GM23248 (cell line): ENCODE measurements around the gene ACAA1. TPM values are rescaled to one million over a fixed set of nuclear protein-coding genes. Genes with fewer than 3 reads are reported as not detected.

ENCODE experiments used
- DNase-seq: peaks from one replicate; pipeline ENCODE4 v3.0.0-alpha.2; 2015
- H2AFZ ChIP-seq: fragments of 200-600 bp; sonication (generic); 2 replicates; pipeline ENCODE4 v1.6.1; 2016; ENCODE audit warnings: antibody characterized with exemption
- H3F3A ChIP-seq: fragments of 200-600 bp; sonication (generic); 2 replicates; pipeline ENCODE4 v1.6.1; 2016; ENCODE audit warnings: mild to moderate bottlenecking, antibody characterized with exemption, mixed run types; ENCODE audit not compliant: insufficient read depth
- H3K27ac ChIP-seq: fragments of 200-600 bp; sonication (generic); 2 replicates; pipeline ENCODE4 v1.5.1; 2016; ENCODE audit warnings: mild to moderate bottlenecking
- H3K27me3 ChIP-seq: fragments of 200-600 bp; sonication (generic); replicated peaks from 2 replicates; pipeline ENCODE4 v1.6.1; 2016; ENCODE audit warnings: mild to moderate bottlenecking; ENCODE audit not compliant: insufficient read depth
- H3K36me3 ChIP-seq: fragments of 200-600 bp; sonication (generic); 2 replicates; pipeline ENCODE4 v1.6.1; 2016; ENCODE audit warnings: low read depth, mild to moderate bottlenecking
- H3K4me1 ChIP-seq: fragments of 200-600 bp; sonication (generic); 2 replicates; pipeline ENCODE4 v1.6.1; 2016; ENCODE audit warnings: mild to moderate bottlenecking; ENCODE audit not compliant: insufficient read depth
- H3K4me2 ChIP-seq: fragments of 200-600 bp; sonication (generic); one replicate; pipeline ENCODE4 v1.6.1; 2016; ENCODE audit warnings: mild to moderate bottlenecking; ENCODE audit not compliant: unreplicated experiment
- H3K4me3 ChIP-seq: fragments of 200-600 bp; sonication (generic); 2 replicates; pipeline ENCODE4 v1.5.1; 2016; ENCODE audit warnings: mild to moderate bottlenecking
- H3K79me2 ChIP-seq: fragments of 200-600 bp; sonication (generic); 2 replicates; pipeline ENCODE4 v1.6.1; 2016; ENCODE audit warnings: mild to moderate bottlenecking; ENCODE audit not compliant: insufficient read depth
- H3K9ac ChIP-seq: fragments of 200-600 bp; sonication (generic); 2 replicates; pipeline ENCODE4 v1.6.1; 2016; ENCODE audit warnings: mild to moderate bottlenecking
- H3K9me2 ChIP-seq: fragments of 200-600 bp; sonication (generic); 2 replicates; pipeline ENCODE4 v1.6.1; 2016; ENCODE audit warnings: mixed run types, mild to moderate bottlenecking, moderate library complexity; ENCODE audit not compliant: insufficient read depth
- H3K9me3 ChIP-seq: fragments of 200-600 bp; sonication (generic); one replicate; pipeline ENCODE4 v1.6.1; 2017; ENCODE audit warnings: low read depth
- H4K20me1 ChIP-seq: fragments of 200-600 bp; sonication (generic); 2 replicates; pipeline ENCODE4 v1.6.0; 2016; ENCODE audit not compliant: insufficient read depth
- EZH2 ChIP-seq: fragments of 200-600 bp; sonication (generic); IDR thresholded peaks from 2 replicates; pipeline ENCODE4 v1.6.1; 2018; ENCODE audit warnings: antibody characterized with exemption, mild to moderate bottlenecking; ENCODE audit not compliant: insufficient read depth, poor library complexity, severe bottlenecking
- EZH2phosphoT487 ChIP-seq: fragments of 200-600 bp; sonication (generic); IDR thresholded peaks from 2 replicates; pipeline ENCODE4 v1.6.1; 2018; ENCODE audit warnings: antibody characterized with exemption, moderate library complexity, mild to moderate bottlenecking, low read depth; ENCODE audit not compliant: insufficient read depth
- WGBS, 2 experiments: methylation state at CpG; one replicate each; pipeline ENCODE4 v1.1.6; 2015 to 2017; ENCODE audit warnings: low lambda C conversion rate in 2 of 2, low coverage in 1 of 2; ENCODE audit errors: missing lambda C conversion rate in 2 of 2; 5-methylcytosine and 5-hydroxymethylcytosine counted together
- in situ Hi-C: fragments of 300-500 bp; cut with MboI; formaldehyde crosslinking; loops from 2 replicates; pipeline ENCODE4 v1.15.0; 2020
- polyA plus RNA-seq: library from polyadenylated mRNA; unstranded; fragments of >200 nt; fragmentation: Nextera tagmentation; extraction: Ambion mirVana; gene quantifications from 2 replicates; pipeline ENCODE4 v1.2.1, GENCODE V29; 2016
- total RNA-seq: library from RNA; depleted of rRNA; stranded (reverse); fragments of >200 nt; shearing (Covaris generic); gene quantifications from 2 replicates; pipeline ENCODE4 v1.2.3, GENCODE V29; 2014

The ACAA1 gene
- total and polyA plus RNA-seq, 2 experiments from 2014 or later = 32.9 to 50.5 TPM

DNA sequence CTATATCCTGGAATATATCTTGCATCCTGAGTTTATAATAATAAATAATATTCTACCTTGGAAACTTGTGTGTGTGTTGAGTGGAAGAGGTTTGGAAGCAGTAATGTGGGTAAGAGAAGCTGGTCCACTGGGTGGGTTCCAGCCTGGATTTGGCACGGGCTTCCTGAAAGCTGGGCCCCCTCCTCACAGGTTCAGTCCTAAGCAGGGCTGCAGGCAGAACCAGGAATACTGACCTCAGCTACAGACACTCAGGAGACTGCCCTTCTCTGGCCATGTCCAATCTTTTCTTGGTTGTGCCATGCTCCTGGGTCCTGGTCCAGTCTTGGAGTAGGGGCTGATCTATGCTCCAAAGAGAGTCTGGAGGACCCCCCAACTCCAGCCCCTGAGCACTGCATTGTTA is 6.0 kb upstream of the ACAA1 start:
- Histone ChIP-seq H3K9ac (no peak overlapping the region), H3K4me1 (peaks cover 6% of the 10 kb centered on the region; the same call in 1 of the 2 replicates), H4K20me1 (no peaks in the 10 kb centered on the region), H3K9me3 (no peaks in the 10 kb centered on the region), H3K27ac (no peak overlapping the region), H3K79me2 (peaks cover 15% of the 10 kb centered on the region), H3K9me2 (no peaks in the 10 kb centered on the region), H3K4me2 (no peak overlapping the region), H3K36me3 (no peaks in the 10 kb centered on the region), H2AFZ (no peak overlapping the region), H3F3A (0 out of 2 replicates have a peak, but pooled peaks cover 1% of the 10 kb centered on the region), H3K27me3 (no peaks in the 10 kb centered on the region), H3K4me3 (no peak overlapping the region)
- no peak for DNase-seq
- 94 to 100% methylated on average over 1 of the region's 1 CpG for WGBS, 2 experiments
- TF ChIP-seq EZH2phosphoT487 (no peak), EZH2 (no peak)
- in situ Hi-C loops = no loop called here

DNA sequence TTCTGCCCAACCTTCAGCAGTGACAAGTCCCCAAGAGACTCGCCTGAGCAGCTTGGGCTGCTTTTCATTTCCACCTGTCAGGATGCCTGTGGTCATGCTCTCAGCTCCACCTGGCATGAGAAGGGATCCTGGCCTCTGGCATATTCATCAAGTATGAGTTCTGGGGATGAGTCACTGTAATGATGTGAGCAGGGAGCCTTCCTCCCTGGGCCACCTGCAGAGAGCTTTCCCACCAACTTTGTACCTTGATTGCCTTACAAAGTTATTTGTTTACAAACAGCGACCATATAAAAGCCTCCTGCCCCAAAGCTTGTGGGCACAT is 5.0 kb upstream of the ACAA1 start:
- 96% methylated on average over 2 of the region's 2 CpGs for WGBS, 2 experiments
- in situ Hi-C loops = no loop called here
- TF ChIP-seq EZH2phosphoT487 (no peak), EZH2 (no peak)

DNA sequence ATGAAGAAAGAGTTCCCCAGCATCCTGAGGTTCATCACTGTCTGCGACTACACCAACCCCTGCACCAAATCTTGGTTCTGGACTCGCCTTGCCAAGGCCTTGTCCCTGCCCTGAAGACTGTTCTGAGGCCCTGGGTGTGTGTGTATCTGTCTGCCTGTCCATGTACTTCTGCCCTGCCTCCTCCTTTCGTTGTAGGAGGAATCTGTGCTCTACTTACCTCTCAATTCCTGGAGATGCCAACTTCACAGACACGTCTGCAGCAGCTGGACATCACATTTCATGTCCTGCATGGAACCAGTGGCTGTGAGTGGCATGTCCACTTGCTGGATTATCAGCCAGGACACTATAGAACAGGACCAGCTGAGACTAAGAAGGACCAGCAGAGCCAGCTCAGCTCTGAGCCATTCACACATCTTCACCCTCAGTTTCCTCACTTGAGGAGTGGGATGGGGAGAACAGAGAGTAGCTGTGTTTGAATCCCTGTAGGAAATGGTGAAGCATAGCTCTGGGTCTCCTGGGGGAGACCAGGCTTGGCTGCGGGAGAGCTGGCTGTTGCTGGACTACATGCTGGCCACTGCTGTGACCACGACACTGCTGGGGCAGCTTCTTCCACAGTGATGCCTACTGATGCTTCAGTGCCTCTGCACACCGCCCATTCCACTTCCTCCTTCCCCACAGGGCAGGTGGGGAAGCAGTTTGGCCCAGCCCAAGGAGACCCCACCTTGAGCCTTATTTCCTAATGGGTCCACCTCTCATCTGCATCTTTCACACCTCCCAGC is 4.4 kb upstream of the ACAA1 start:
- TF ChIP-seq EZH2phosphoT487 (no peak), EZH2 (no peak)
- WGBS, 2 experiments = 97% methylated on average over 7 of the region's 7 CpGs
- H3K9ac ChIP-seq = no peak overlapping the region
- H3K79me2 ChIP-seq = peaks cover 20% of the 10 kb centered on the region
- H3K27ac ChIP-seq = no peak overlapping the region
- H3K4me2 ChIP-seq = no peak overlapping the region
- no peaks in the 10 kb centered on the region for H3K9me2 ChIP-seq
- no peaks in the 10 kb centered on the region for H3K36me3 ChIP-seq
- H3K27me3 ChIP-seq = no peaks in the 10 kb centered on the region
- H3K9me3 ChIP-seq = no peaks in the 10 kb centered on the region
- no peak for DNase-seq
- H3K4me1 ChIP-seq = peaks cover 11% of the 10 kb centered on the region; the same call in 1 of the 2 replicates
- no peaks in the 10 kb centered on the region for H4K20me1 ChIP-seq
- in situ Hi-C loops = no loop called here
- 0 out of 2 replicates have a peak, but pooled peaks cover 8% of the 10 kb centered on the region for H3F3A ChIP-seq
- H3K4me3 ChIP-seq = no peak overlapping the region
- no peak overlapping the region for H2AFZ ChIP-seq

More for the DNA sequence above, 5.0 kb upstream of the ACAA1 start:
- no peak overlapping the region for H3K4me3 ChIP-seq
- peaks cover 11% of the 10 kb centered on the region; the same call in 1 of the 2 replicates for H3K4me1 ChIP-seq
- peaks cover 15% of the 10 kb centered on the region for H3K79me2 ChIP-seq
- H3K4me2 ChIP-seq = no peak overlapping the region
- no peak overlapping the region for H3K9ac ChIP-seq
- no peaks in the 10 kb centered on the region for H3K9me3 ChIP-seq
- no peaks in the 10 kb centered on the region for H3K9me2 ChIP-seq
- H3K27ac ChIP-seq = no peak overlapping the region
- no peaks in the 10 kb centered on the region for H4K20me1 ChIP-seq
- H3K36me3 ChIP-seq = no peaks in the 10 kb centered on the region
- no peak for DNase-seq
- H3K27me3 ChIP-seq = no peaks in the 10 kb centered on the region
- no peak overlapping the region for H2AFZ ChIP-seq
- H3F3A ChIP-seq = 0 out of 2 replicates have a peak, but pooled peaks cover 8% of the 10 kb centered on the region

DNA sequence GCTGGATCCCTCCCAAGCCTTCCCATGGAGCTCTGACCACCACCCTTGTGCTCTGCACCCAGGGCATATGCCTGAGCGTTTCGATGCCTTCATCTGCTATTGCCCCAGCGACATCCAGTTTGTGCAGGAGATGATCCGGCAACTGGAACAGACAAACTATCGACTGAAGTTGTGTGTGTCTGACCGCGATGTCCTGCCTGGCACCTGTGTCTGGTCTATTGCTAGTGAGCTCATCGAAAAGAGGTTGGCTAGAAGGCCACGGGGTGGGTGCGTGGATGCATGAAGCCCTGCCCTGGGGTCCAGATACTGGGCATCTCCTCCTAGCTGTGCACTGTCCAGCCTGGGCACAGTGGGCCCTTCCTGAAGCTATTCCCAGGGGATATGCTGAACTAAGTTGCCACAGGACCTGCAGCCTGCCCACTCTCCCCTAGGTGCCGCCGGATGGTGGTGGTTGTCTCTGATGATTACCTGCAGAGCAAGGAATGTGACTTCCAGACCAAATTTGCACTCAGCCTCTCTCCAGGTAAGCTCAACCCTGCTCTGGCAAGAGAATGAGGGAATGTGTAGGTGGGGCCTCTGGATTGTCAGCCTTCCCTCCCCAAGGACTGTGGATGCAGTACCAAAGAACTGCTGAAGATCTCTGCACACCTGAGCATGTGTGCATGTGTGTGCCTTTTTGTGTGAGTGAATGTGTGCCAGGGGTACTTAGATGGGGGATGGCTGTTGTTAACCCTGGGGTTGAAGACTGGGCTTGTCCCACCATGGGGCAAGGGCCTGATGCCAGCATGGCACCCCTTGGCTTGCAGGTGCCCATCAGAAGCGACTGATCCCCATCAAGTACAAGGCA is 3.6 kb upstream of the ACAA1 start:
- Histone ChIP-seq H3K9me3 (no peaks in the 10 kb centered on the region), H3F3A (0 out of 2 replicates have a peak, but pooled peaks cover 8% of the 10 kb centered on the region), H2AFZ (no peak overlapping the region), H3K4me3 (no peak overlapping the region), H3K27me3 (no peaks in the 10 kb centered on the region), H4K20me1 (no peaks in the 10 kb centered on the region), H3K79me2 (peaks cover 28% of the 10 kb centered on the region), H3K9ac (no peak overlapping the region), H3K27ac (no peak overlapping the region), H3K4me2 (peak overlapping the region; percentile 95), H3K36me3 (no peaks in the 10 kb centered on the region), H3K9me2 (no peaks in the 10 kb centered on the region), H3K4me1 (peaks cover 15% of the 10 kb centered on the region; the same call in 1 of the 2 replicates)
- 92 to 93% methylated on average over 13 of the region's 13 CpGs for WGBS, 2 experiments
- no peak for TF ChIP-seq EZH2
- TF ChIP-seq EZH2phosphoT487 = no peak
- no peak for DNase-seq
- in situ Hi-C loops = no loop called here
